ENCODE results near the gene TNS3. TPM values are rescaled to one million over a fixed set of nuclear protein-coding genes. Genes with fewer than 3 reads are reported as not detected.

The TNS3 gene
- total RNA-seq, 1 experiment from 2014 or later: 533 TPM

GRCh38 chr7:47428052-47428767 is 153.7 kb downstream of the TNS3 start:
- CTCF ChIA-PET: no interaction called here
- Histone ChIP-seq H3K9me3 (ENCODE audit: control insufficient read depth, insufficient read depth, low read depth, low read length) (no peaks in the 10 kb centered on the region), H3K4me3 (ENCODE audit: low read depth in 2 of 2, low read length in 2 of 2) (no peak overlapping the region), H3K27ac (ENCODE audit: low read length) (no peak overlapping the region; the same call in 1 of the 2 replicates), H3K4me1 (ENCODE audit: control insufficient read depth, insufficient read depth, low read length) (peaks cover 15% of the 10 kb centered on the region), H3K36me3 (ENCODE audit: control insufficient read depth, insufficient read depth, low read length) (peaks cover 55% of the 10 kb centered on the region), H3K27me3 (ENCODE audit: control insufficient read depth, insufficient read depth, low read length) (no peaks in the 10 kb centered on the region)
- in situ Hi-C loops (cut with HindIII; ENCODE audit: low pct_unique_long_range_greater_than_20kb, low sequenced_read_pairs): no loop called here
- intact Hi-C loops (cut with micrococcal nuclease; ENCODE audit: unreplicated experiment): no loop called here
- no peak for TF ChIP-seq SIN3A (IDR thresholded peaks at IDR 0.05; ENCODE audit: borderline replicate concordance, insufficient read depth, low read depth, low read length)
- TF ChIP-seq, protein P1, sequence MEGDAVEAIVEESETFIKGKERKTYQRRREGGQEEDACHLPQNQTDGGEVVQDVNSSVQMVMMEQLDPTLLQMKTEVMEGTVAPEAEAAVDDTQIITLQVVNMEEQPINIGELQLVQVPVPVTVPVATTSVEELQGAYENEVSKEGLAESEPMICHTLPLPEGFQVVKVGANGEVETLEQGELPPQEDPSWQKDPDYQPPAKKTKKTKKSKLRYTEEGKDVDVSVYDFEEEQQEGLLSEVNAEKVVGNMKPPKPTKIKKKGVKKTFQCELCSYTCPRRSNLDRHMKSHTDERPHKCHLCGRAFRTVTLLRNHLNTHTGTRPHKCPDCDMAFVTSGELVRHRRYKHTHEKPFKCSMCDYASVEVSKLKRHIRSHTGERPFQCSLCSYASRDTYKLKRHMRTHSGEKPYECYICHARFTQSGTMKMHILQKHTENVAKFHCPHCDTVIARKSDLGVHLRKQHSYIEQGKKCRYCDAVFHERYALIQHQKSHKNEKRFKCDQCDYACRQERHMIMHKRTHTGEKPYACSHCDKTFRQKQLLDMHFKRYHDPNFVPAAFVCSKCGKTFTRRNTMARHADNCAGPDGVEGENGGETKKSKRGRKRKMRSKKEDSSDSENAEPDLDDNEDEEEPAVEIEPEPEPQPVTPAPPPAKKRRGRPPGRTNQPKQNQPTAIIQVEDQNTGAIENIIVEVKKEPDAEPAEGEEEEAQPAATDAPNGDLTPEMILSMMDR (IDR thresholded peaks at IDR 0.05): no peak
- TF ChIP-seq POLR2AphosphoS5 (IDR thresholded peaks at IDR 0.05; ENCODE audit: low read depth, low read length): no peak
- TF ChIP-seq TCF7L2 (IDR thresholded peaks at IDR 0.05; ENCODE audit: low read depth, low read length): no peak
- TF ChIP-seq, protein P2, sequence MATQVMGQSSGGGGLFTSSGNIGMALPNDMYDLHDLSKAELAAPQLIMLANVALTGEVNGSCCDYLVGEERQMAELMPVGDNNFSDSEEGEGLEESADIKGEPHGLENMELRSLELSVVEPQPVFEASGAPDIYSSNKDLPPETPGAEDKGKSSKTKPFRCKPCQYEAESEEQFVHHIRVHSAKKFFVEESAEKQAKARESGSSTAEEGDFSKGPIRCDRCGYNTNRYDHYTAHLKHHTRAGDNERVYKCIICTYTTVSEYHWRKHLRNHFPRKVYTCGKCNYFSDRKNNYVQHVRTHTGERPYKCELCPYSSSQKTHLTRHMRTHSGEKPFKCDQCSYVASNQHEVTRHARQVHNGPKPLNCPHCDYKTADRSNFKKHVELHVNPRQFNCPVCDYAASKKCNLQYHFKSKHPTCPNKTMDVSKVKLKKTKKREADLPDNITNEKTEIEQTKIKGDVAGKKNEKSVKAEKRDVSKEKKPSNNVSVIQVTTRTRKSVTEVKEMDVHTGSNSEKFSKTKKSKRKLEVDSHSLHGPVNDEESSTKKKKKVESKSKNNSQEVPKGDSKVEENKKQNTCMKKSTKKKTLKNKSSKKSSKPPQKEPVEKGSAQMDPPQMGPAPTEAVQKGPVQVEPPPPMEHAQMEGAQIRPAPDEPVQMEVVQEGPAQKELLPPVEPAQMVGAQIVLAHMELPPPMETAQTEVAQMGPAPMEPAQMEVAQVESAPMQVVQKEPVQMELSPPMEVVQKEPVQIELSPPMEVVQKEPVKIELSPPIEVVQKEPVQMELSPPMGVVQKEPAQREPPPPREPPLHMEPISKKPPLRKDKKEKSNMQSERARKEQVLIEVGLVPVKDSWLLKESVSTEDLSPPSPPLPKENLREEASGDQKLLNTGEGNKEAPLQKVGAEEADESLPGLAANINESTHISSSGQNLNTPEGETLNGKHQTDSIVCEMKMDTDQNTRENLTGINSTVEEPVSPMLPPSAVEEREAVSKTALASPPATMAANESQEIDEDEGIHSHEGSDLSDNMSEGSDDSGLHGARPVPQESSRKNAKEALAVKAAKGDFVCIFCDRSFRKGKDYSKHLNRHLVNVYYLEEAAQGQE (IDR thresholded peaks at IDR 0.05; ENCODE audit: insufficient read depth in 1 of 2, low read depth in 2 of 2, low read length in 1 of 2): no peak
- no peak for DNase-seq (ENCODE audit: low read depth, low spot score)
- POLR2A ChIA-PET: no interaction called here
- peak; percentile 24 for ATAC-seq
- BruUV-seq (replicated peaks): no TSS peak

GRCh38 chr7:47427051-47427643 is 154.8 kb downstream of the TNS3 start:
- in situ Hi-C loops (cut with HindIII; ENCODE audit: low pct_unique_long_range_greater_than_20kb, low sequenced_read_pairs) (no loop called here), intact Hi-C loops (cut with micrococcal nuclease; ENCODE audit: unreplicated experiment) (no loop called here)
- Histone ChIP-seq H3K36me3 (ENCODE audit: control insufficient read depth, insufficient read depth, low read length) (peaks cover 61% of the 10 kb centered on the region), H3K27ac (ENCODE audit: low read length) (0 out of 2 replicates have a peak overlapping the region, but pooled peaks have one; percentile 10), H3K4me3 (ENCODE audit: low read depth in 2 of 2, low read length in 2 of 2) (no peak overlapping the region), H3K4me1 (ENCODE audit: control insufficient read depth, insufficient read depth, low read length) (peaks cover 10% of the 10 kb centered on the region), H3K27me3 (ENCODE audit: control insufficient read depth, insufficient read depth, low read length) (no peaks in the 10 kb centered on the region), H3K9me3 (ENCODE audit: control insufficient read depth, insufficient read depth, low read depth, low read length) (no peaks in the 10 kb centered on the region)
- no peak for TF ChIP-seq TCF7L2 (IDR thresholded peaks at IDR 0.05; ENCODE audit: low read depth, low read length)
- no peak for TF ChIP-seq SIN3A (IDR thresholded peaks at IDR 0.05; ENCODE audit: borderline replicate concordance, insufficient read depth, low read depth, low read length)
- TF ChIP-seq, protein P2 (IDR thresholded peaks at IDR 0.05; ENCODE audit: insufficient read depth in 1 of 2, low read depth in 2 of 2, low read length in 1 of 2): no peak
- no peak for TF ChIP-seq POLR2AphosphoS5 (IDR thresholded peaks at IDR 0.05; ENCODE audit: low read depth, low read length)
- TF ChIP-seq, protein P1 (IDR thresholded peaks at IDR 0.05): no peak
- ChIA-PET POLR2A (no interaction called here), CTCF (no interaction called here)
- DNase-seq (ENCODE audit: low read depth, low spot score) (no peak), ATAC-seq (no peak)
- no TSS peak for BruUV-seq (replicated peaks)
